ENCODE measurements around the gene ABCA2. TPM values are rescaled to one million over a fixed set of nuclear protein-coding genes. Genes with fewer than 3 reads are reported as not detected.

The ABCA2 gene
- total RNA-seq, 3 donors from 2014 or later = 17.0 to 30.6 (median 18.9) TPM

GRCh38 chr9:137001857-137002645 lies 26.0 kb downstream of the ABCA2 start:
- no peaks in the 10 kb centered on the region for H3K36me3 ChIP-seq
- H3K4me1 ChIP-seq = no peaks in the 10 kb centered on the region
- intact Hi-C loops (cut with DNase I; ENCODE audit: low total_unique reads) = no loop called here
- H3K27me3 ChIP-seq = no peaks in the 10 kb centered on the region
- TF ChIP-seq POLR2A (IDR thresholded peaks at IDR 0.05) (no peak), POLR2AphosphoS5 (IDR thresholded peaks at IDR 0.05) (no peak)
- TF ChIP-seq, protein P1, sequence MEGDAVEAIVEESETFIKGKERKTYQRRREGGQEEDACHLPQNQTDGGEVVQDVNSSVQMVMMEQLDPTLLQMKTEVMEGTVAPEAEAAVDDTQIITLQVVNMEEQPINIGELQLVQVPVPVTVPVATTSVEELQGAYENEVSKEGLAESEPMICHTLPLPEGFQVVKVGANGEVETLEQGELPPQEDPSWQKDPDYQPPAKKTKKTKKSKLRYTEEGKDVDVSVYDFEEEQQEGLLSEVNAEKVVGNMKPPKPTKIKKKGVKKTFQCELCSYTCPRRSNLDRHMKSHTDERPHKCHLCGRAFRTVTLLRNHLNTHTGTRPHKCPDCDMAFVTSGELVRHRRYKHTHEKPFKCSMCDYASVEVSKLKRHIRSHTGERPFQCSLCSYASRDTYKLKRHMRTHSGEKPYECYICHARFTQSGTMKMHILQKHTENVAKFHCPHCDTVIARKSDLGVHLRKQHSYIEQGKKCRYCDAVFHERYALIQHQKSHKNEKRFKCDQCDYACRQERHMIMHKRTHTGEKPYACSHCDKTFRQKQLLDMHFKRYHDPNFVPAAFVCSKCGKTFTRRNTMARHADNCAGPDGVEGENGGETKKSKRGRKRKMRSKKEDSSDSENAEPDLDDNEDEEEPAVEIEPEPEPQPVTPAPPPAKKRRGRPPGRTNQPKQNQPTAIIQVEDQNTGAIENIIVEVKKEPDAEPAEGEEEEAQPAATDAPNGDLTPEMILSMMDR (IDR thresholded peaks at IDR 0.05) = no peak
- H3K27ac ChIP-seq = no peak overlapping the region
- no peak overlapping the region for H3K4me3 ChIP-seq
- DNase-seq (ENCODE audit: low spot score in 2 of 2) = no peak
- H3K9me3 ChIP-seq = peaks cover 0 to 6% of the 10 kb centered on the region in 2 donors

DNA sequence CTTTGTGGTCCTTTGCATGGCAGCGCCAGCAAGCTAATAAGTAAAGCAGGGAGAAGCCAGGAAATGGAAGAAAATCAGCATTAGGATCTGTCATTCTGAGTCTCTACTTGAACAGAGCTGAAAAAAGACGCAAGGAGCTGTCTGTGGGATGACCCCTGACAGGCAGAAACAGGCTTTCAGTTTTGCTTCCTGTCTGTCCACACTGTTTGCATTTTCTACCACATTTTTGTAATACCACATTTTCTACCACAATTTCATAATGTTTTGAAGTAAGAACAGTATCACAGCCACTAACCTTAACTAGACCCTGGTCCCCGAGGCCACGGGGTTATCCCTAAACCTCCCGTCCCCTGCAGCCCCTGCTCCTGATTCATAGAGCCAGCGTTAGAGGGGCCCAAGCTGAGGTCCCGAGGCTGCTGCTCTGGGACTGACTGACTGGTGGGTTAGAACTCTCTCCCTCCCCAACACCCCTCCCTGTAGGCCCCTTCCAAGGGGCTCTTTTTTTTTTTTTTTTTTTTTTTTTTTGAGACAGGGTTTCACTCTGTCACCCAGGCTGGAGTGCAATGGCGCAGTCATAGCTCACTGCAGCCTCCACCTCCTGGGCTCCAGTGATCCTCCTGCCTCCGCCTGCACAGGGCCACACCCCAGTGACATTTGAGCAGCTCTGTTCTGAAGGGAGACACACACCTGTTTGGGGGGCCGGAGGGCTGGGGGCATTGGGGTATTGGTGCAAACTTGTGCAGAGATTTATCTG lies 27.7 kb downstream of the ABCA2 start:
- peak overlapping the region; percentile 17 to 25 for H3K27ac ChIP-seq
- intact Hi-C loops (cut with DNase I; ENCODE audit: low total_unique reads) = no loop called here

GRCh38 chr9:136997830-136998234 lies 30.2 kb downstream of the ABCA2 start:
- DNase-seq (ENCODE audit: low spot score in 2 of 2) = no peak
- Histone ChIP-seq H3K4me1 (peaks cover 7 to 25% of the 10 kb centered on the region in 2 donors), H3K36me3 (no peaks in the 10 kb centered on the region), H3K9me3 (no peaks in the 10 kb centered on the region), H3K27ac (no peak overlapping the region), H3K4me3 (no peak overlapping the region), H3K27me3 (no peaks in the 10 kb centered on the region)
- intact Hi-C loops (cut with DNase I; ENCODE audit: low total_unique reads) = no loop called here
- TF ChIP-seq POLR2A (IDR thresholded peaks at IDR 0.05) = no peak
- TF ChIP-seq, protein P1 (IDR thresholded peaks at IDR 0.05) = no peak
- TF ChIP-seq POLR2AphosphoS5 (IDR thresholded peaks at IDR 0.05) = no peak

More for the DNA sequence above, 27.7 kb downstream of the ABCA2 start:
- peaks cover 0 to 6% of the 10 kb centered on the region in 2 donors for H3K9me3 ChIP-seq
- H3K4me3 ChIP-seq = no peak overlapping the region
- TF ChIP-seq, protein P1 (IDR thresholded peaks at IDR 0.05) = no peak
- TF ChIP-seq POLR2A (IDR thresholded peaks at IDR 0.05) = no peak
- no peaks in the 10 kb centered on the region for H3K27me3 ChIP-seq
- H3K4me1 ChIP-seq = peaks cover 3 to 15% of the 10 kb centered on the region in 2 donors
- H3K36me3 ChIP-seq = no peaks in the 10 kb centered on the region
- no peak for DNase-seq (ENCODE audit: low spot score in 2 of 2)

GRCh38 chr9:136997371-136997770 lies 30.7 kb downstream of the ABCA2 start:
- TF ChIP-seq, protein P1 (IDR thresholded peaks at IDR 0.05) = no peak
- TF ChIP-seq POLR2AphosphoS5 (IDR thresholded peaks at IDR 0.05) = no peak
- TF ChIP-seq POLR2A (IDR thresholded peaks at IDR 0.05) = no peak

More at GRCh38 chr9:136997371-136997770, 30.7 kb downstream of the ABCA2 start:
- Histone ChIP-seq H3K9me3 (no peaks in the 10 kb centered on the region), H3K27me3 (no peaks in the 10 kb centered on the region), H3K36me3 (no peaks in the 10 kb centered on the region), H3K4me1 (peaks cover 7 to 27% of the 10 kb centered on the region in 2 donors), H3K4me3 (peak overlapping the region in 2 of 3 donors; percentile 47 to 62), H3K27ac (peak overlapping the region; percentile 8 to 25)
- intact Hi-C loops (cut with DNase I; ENCODE audit: low total_unique reads) = no loop called here
- DNase-seq (ENCODE audit: low spot score in 2 of 2) = no peak

Measured in breast epithelium (tissue), 4 donors.